HPDE6-E6E7 (cell line): ENCODE measurements around the gene GADD45GIP1.
A peak's percentile ranks its signal among the peaks of the same experiment; 100 is the strongest.
"Not testable (repeated sequence)": the region's sequence is repeated elsewhere in the genome, so short reads cannot be mapped to it uniquely, and the experiment has no call there.

Source experiments
- DNase-seq: peaks from one replicate; pipeline ENCODE4 v3.0.0; 2011; ENCODE audit warnings: missing footprints; ENCODE audit errors: extremely low spot score

The GADD45GIP1 gene

DNA sequence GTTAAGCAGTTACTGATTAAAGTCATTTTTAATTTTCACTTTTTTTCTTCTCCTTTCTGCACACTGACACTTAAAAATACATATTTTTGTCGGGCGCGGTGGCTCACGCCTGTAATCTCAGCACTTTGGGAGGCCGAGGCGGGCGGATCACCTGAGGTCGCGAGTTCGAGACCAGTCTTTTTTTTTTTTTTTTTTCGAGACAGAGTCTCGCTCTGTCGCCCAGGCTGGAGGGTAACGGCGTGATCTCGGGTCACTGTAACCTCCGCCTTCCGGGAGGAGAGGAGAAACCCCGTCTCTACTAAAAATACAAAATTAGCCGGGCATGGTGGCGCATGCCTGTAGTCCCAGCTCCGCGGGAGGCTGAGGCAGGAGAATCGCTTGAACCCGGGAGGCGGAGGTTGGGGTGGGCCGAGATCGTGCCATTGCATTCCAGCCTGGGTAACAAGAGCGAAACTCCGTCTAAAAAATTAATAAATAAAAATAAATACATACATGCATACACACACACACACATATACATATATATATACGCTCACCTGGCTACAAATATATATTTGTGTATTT lies 448 bp upstream of the GADD45GIP1 start:
- not testable (repeated sequence) for DNase-seq

- no peak for DNase-seq
These were observed 1.0 kb downstream of the GADD45GIP1 start for GRCh38 chr19:12955996-12956395.

DNA sequence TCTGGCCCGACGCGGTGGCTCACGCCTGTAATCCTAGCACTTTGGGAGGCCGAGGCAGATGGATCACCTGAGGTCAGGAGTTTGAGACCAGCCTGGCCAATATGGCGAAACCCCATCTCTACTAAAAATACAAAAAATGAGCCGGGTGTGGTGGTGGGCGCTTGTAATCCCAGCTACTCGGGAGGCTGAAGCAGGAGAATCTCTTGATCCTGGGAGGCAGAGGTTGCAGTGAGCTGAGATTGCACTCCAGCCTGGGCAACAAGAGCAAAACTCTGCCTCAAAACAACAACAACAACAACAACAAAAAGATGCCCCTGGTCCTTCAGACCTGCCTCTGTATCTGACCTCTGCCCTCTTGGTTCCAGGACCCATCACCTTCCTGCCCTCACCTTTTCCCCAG lies 1.4 kb downstream of the GADD45GIP1 start:
- not testable (repeated sequence) for DNase-seq

DNA sequence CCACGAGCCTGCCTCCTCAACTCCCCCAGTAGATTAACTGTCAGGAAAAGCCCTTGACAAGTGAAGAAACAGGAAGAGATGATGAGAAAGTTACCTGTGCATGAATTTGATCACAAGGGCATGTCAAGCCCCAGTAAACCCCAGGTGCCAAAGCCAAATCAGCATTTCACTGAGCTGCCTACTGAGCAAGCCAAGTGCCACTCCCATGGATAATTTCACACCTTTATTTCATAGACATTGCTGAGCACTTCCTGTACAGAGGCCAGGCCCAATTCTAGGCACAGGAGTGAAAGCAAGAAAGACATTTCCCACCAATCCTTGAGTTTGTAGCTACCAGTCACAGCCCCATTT lies 2.4 kb downstream of the GADD45GIP1 start:
- DNase-seq: no peak

- no peak for DNase-seq
These were observed 3.0 kb downstream of the GADD45GIP1 start for GRCh38 chr19:12953799-12954611.

DNA sequence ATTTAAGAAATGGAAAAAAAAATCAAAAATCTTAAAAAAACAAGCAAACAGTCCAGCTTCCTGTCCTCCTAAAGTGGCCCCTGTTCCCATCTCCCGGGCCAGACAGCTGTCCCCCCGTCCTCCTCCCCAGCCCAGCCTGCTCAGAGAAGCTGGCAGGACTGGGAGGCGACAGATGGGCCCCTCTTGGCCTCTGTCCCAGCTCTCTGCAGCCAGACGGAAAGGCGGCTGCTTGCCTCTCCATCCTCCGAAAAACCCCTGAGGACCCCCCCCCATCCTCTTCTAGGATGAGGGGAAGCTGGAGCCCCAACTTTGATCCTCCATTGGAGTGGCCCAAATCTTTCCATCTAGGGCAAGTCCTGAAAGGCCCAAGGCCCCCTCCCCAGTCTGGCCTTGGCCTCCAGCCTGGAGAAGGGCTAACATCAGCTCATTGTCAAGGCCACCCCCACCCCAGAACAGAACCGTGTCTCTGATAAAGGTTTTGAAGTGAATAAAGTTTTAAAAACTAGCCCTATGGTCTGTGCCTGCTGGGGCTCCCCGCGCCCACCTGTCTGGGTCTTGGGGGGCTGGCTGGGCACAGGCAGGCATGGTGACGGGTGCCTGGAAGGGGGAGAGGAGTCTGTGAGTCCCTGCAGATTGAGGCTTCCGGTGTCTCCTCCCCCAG lies 3.8 kb downstream of the GADD45GIP1 start:
- DNase-seq: no peak

DNA sequence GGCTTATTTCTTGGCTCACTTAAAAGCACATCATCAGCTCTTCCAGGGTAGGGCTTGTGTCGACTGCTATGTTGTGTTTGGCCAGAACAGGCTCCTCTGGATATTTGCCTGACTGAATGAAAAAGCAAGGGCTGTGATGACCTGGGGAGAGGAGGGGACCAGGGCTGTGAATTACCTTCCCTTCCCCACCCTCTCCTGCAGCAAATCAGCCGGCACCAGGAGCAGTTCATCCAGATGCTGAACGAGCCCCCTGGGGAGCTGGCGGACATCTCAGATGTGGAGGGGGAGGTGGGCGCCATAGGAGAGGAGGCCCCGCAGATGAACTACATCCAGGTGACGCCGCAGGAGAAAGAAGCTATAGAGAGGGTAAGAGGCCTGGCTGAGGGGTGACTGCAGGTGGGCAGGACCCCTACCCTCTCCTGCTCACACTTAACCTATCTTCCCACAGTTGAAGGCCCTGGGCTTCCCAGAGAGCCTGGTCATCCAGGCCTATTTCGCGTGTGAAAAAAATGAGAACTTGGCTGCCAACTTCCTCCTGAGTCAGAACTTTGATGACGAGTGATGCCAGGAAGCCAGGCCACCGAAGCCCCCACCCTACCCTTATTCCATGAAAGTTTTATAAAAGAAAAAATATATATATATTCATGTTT lies 4.4 kb downstream of the GADD45GIP1 start:
- DNase-seq: no peak

DNA sequence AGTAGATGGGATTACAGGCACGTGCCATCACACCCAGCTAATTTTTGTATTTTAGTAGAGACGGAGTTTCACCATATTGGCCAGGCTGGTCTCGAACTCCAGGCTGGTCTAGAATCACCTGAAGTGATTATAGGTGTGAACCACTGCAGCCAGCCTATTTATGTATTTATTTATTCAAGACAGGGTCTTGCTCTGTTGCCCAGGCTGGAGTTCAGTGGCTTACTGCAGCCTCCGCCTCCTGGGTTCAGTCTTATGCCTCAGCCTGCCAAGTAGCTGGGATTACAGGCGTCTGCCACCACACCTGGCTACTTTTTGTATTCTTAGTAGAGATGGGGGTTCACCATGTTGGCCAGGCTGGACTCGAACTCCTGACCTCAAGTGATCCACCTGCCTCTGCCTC lies 5.0 kb downstream of the GADD45GIP1 start:
- DNase-seq: not testable (repeated sequence)

DNA sequence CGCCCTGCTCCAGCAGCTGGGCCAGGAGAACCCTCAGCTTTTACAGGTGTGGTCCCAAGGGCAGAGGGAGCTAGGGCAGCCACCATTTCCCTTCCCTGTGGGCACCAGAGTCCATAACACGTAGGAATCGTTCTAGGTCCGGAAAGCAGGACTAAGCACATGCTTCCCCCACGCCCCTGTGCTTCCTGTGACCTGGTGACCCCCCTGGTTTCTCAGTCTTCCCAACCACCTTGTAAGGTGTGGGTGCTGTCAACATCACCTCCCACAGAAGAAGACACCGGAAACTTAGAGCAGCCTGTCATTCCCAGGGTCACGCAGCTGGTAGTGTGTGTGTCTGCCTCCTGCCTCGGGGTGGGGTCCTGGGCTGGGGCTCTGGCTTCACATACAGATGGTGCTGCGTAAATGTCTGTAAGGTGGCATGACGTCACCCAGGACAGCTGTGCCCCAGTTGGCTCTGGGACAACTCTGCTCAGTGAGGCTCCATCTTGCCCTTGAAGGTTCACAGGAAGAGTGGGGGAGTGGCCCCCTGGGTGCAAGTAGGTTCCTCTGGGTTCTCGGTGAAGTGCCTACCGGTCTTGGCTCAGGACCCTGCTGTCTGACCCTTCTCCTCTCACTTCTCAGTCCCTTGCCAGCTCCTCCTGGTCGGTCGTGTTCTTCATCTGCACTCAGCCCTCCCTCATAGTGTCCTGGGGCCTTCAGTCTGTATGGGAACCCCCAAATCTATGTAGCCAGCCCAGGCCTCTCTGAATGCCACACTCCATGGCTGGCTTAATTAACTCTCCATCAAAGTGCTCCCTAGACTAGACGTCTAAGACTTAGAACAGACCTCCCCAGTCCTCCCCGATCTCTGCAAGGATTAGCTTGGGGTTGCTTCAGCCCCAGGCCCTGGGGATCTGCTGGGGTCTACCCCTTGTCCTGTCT lies 7.4 kb downstream of the GADD45GIP1 start:
- no peak for DNase-seq

GRCh38 chr19:12948612-12949362 lies 8.2 kb downstream of the GADD45GIP1 start:
- no peak for DNase-seq

GRCh38 chr19:12947702-12948611 lies 9.1 kb downstream of the GADD45GIP1 start:
- no peak for DNase-seq

DNA sequence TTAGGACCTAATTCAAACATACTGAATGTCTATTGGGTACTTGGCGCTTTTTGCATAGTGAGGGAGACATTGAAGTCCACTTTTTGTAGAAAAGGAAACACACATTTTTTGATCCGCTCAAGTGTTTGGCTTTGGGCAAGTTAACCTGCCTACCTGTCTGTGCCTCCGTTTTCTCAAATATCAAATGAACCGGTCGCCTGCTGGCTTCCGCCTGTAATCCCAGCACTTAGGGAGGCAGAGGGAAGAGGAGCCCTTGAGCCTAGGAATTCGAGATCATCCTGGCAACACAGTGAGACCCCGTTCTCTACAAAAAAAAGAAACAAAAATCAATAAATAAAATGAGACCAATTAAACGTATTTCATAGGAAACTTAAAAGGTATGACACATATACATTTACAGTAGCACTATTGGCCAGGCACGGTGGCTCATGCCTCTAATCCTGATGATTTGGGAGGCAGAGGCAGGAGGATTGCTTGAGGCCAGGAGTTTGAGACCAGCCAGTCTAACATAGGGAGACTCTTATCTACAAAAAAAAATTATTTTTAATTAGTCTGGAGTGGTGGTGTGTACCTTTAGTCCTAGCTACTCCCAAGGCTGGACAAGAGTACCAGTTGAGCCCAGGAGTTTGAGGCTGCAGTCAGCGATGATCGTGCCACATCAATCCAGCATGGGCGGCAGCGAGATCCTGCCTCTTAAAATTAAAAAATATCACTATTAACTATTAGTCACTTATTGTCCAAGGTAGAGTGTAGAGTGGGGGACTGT lies 10.1 kb downstream of the GADD45GIP1 start:
- DNase-seq: no peak

DNA sequence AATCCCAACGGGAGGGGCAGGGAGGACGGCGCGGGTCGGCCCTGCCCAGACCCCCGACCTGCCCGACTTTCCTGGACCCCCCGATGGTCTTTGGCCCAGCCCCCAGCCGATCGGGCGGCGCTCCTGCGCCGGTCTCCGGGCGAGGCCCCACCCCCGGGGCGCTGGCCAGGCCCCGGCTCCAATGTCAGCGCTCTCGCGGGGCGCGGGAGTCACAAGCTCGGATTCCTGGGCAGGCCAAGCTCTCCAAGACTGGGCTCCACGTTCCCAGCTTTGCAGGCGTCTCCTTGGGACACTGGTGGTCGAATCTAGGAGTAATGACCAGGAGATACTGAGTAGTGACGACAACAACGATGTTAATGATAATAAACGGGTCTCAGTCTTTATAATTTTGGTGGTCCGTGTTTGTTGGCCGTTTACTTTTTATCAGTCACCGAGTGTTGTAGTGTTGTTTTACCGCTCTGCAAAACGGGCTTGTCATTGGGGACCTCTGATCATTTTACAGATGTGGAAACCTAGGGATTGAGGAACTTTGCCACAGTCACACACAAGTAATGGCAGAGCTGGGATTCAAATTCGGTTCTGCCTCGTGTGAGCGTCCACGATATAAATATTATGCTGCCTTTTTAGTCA lies 10.8 kb downstream of the GADD45GIP1 start:
- DNase-seq: peak; percentile 80

DNA sequence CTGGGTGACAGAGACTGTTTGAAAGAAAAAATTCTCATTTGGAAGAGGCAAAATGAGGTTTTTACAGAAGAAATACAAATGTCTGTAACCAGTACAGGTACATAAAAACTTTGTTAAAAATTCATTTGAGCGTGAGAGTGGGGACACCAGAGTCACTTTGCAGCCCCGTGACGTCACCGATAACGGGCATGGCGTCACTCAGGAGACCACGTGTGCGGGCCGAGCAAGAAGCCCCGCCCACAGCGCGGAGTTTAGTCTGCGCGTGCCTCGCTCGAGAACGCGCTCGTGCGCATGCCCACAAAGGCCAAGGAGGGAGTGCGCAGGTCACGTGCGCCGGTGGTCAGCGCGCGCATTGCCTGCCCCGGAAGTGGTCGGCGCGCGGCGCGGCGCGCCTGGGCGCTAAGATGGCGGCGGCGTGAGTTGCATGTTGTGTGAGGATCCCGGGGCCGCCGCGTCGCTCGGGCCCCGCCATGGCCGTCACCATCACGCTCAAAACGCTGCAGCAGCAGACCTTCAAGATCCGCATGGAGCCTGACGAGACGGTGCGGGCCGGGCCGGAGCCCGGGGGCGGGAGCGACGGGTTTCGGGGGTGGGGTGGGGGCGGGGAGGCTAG lies 11.4 kb downstream of the GADD45GIP1 start, which contains the start of gene RAD23A:
TSS of gene RAD23A (plus strand) at position 384 of the 613 bp plus-strand sequence. CDS start at position 471, 87 bp downstream.
- peak; percentile 83 for DNase-seq

DNA sequence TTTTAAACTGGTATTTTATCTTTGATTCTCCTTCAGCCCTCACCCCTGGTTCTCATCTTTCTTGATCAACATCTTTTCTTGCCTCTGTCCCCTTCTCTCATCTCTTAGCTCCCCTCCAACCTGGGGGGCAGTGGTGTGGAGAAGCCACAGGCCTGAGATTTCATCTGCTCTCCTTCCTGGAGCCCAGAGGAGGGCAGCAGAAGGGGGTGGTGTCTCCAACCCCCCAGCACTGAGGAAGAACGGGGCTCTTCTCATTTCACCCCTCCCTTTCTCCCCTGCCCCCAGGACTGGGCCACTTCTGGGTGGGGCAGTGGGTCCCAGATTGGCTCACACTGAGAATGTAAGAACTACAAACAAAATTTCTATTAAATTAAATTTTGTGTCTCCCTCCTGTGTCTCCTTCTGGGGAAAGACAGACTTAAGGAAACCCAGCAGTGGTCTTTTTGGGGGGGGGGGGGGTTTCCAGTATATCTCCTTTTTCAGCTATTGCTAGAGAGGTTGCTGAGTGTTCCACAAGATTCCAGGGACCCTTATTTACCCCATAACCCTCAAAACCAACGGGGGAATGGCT lies 12.8 kb downstream of the GADD45GIP1 start:
- no peak for DNase-seq

GRCh38 chr19:12943437-12944044 lies 13.5 kb downstream of the GADD45GIP1 start:
- no peak for DNase-seq

GRCh38 chr19:12940897-12941296 lies 16.1 kb downstream of the GADD45GIP1 start:
- DNase-seq: no peak
